GM18526 (cell line): ENCODE results near the gene EML1.

Source experiments
- POLR2A ChIP-seq: IDR thresholded peaks from 3 replicates; pipeline ENCODE4 v1.6.1; 2011; ENCODE audit not compliant: insufficient read length; ENCODE audit errors: extremely low read depth

EML1 gene

DNA sequence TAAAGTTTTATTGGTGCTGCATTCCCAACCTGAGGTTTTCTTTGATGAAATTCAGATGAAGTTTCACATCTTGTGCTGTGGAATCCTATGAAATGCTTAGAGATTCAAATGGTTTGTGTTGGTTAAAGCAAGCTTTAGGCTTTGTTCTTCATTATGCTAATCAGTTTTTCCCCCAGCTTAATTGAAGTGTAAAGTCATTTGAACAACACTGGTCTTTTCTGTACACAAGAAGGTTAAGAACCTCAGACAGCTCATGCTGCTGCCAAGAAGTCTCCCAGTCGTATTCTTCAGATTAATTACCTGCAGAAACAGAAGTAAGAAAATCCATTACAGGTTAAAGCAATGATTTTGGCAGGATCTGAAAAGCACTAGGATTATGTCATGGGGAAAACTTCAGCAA is 48.9 kb downstream of the EML1 start:
- no peak for TF ChIP-seq POLR2A

GRCh38 chr14:99846808-99847207 is 53.6 kb downstream of the EML1 start:
- no peak for TF ChIP-seq POLR2A

DNA sequence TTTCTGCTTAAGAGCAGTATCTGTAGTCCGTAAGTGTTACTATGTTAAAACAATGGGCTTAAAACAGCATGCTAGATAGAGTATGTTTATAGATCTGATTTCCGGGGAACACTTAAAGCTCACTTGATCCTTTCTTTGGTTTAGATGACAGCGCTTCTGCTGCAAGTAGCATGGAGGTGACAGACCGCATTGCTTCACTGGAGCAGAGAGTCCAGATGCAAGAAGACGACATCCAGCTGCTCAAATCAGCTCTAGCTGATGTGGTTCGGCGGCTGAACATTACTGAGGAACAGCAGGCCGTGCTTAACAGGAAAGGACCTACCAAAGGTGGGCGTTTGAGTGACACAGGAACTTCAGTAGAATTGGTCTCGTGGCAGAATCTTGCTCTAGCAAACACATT is 57.5 kb downstream of the EML1 start:
- no peak for TF ChIP-seq POLR2A

DNA sequence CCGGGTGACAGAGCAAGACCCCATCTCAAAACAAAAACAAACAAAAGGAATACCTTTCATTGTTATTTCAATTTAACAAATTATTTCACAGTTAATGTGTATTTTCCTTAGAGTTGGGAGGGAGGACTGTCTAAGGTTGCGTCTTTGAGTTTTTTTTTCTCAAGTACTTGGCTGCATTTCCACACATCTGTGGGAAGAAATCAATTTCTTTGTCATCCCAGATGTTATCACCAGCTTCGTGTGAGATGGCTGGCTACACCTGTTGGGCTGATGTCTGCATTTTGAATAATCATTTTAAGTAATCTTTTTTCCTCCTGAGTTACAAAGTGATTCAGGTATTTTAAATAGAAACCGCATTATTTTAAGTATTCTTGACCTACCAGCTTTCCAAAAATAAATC is 59.4 kb downstream of the EML1 start:
- TF ChIP-seq POLR2A: no peak

- no peak for TF ChIP-seq POLR2A
Observed at GRCh38 chr14:99853206-99853605, 60.0 kb downstream of the EML1 start.

- TF ChIP-seq POLR2A: no peak
Observed at GRCh38 chr14:99854831-99855230, 61.6 kb downstream of the EML1 start.

DNA sequence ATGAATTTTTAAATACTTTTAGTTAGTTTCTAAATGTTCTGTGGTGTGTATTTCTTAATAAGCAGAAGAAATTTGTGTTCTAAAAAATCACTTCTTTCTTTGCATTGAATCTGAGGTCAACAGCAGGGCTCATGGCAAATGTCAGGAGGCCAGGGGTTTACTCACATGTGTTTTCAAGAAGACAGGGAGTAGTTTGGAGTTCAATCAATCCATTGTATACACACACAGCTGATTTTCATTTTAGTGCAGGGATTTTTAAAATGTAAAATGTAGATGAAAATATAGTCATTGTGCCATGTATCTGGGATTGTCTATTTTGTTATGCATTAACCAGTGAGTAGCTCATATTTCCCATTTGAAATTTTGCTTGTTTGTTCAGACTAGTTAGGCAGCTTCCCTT is 62.1 kb downstream of the EML1 start:
- TF ChIP-seq POLR2A: no peak

DNA sequence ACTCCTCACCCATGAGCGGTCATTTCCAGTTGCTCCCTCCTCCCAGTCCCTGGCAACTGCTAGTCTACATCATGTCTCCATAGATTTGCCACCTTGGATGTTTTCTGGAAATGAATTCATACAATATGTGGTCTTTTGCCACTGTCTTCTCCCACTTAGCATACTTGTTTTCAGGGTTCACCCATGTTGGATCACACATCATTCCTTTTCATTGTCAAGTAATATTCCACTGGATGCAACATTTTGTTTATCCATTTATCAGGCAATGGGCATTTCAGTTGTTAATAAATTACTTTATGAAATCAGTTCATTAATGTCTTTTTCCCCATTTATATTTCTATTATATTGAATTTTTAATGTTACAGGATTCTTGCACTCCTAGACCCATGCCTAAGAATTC is 64.3 kb downstream of the EML1 start:
- no peak for TF ChIP-seq POLR2A

DNA sequence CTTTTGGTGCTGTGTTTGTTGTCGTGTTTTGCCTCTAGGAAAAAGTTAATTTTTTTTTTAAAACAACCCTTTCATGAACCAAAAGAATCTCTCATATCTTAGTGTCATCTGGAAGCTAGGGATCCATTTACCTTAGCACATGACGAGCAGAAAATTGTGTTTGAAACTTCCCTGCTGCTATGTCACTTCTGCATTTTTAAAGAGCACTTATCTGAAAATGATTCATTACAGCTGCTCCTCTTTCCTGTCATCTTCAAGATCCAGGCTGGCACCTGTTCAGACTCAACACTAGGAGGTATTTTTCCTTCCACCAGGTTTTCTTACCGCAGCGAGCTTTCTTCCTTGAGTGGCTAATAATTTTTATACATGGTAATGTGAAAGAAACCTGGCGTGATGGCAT is 67.0 kb downstream of the EML1 start:
- TF ChIP-seq POLR2A: no peak

DNA sequence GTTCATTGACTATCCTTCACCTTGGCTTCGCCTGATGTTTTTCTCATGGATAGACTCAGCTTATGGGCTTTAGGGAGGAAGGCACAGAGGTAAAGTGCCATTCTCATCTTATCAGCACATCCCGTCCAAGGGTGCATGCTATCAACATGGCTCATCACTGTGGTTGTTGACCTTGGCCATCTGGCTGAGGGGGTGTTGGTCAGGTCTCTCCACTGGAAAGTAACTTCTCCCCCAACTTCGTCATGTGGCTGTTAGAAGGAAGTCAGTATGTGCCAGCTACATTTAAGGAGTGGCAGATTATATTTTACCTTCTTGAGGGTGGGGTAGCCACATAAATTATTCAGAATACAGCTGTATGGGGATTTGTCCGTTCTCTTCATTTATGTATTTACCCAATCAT is 68.9 kb downstream of the EML1 start:
- TF ChIP-seq POLR2A: no peak

DNA sequence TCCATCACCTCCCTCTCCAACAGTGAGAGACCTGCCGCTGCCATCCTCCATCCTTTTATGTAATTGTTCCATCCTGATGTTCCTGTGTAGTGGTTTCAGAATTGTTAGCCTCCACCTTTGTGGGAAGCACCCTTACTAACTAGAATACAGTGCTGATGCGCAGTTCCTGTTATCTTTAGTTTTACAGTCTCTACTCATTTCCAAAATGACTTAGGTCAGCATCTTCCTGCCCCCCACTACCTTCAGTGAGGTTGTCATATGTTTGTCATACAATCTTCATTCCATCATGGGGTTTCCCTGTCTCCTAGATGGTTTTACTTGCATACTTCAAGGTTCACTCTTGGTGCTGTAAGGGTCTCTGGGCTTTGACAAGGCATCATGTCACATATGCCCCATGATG is 69.8 kb downstream of the EML1 start:
- no peak for TF ChIP-seq POLR2A

- TF ChIP-seq POLR2A: no peak
Observed at GRCh38 chr14:99865408-99865807, 72.2 kb downstream of the EML1 start.

DNA sequence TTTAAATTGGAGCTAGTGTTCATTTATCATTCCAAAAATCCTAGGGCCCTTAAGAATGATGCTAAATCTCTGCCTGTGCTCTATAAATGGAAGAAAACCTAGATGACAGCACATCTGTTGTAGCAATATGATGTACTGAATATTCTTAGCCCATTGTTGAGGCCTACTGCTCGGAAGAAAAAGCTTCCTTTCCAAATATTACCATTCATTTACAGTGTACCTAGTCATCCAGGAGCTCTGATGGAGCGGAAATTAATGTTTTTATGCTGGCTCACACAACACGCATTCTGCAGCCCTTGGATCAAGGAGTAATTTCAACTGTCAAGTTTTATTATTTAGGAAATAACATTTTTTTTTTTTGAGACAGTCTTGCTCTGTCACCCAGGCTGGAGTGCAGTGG is 77.4 kb downstream of the EML1 start:
- no peak for TF ChIP-seq POLR2A

DNA sequence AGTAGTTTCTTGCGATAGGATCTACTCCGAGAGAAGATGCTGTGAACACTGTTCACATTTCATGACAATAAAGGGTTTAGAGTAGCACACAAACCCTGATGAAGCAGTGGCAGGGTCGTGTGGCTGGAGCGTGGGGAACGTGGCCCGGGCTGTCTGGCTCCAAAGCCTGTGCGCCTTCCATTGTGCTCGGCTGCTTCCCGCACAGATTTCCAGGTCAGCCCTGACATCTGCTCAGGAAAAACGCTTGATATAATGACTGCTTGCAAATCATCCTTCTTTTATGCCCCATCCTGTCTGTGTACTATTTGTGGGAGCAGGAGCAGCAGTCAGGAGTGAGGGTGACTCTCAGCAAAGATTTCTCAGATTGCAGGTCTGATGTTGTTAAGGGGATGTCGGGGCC is 78.6 kb downstream of the EML1 start:
- no peak for TF ChIP-seq POLR2A

GRCh38 chr14:99872786-99873440 is 79.7 kb downstream of the EML1 start:
- no peak for TF ChIP-seq POLR2A

- no peak for TF ChIP-seq POLR2A
Observed at GRCh38 chr14:99873653-99874052, 80.4 kb downstream of the EML1 start.

- no peak for TF ChIP-seq POLR2A
Observed at GRCh38 chr14:99874306-99874705, 81.1 kb downstream of the EML1 start.

- no peak for TF ChIP-seq POLR2A
Observed at GRCh38 chr14:99875421-99875820, 82.2 kb downstream of the EML1 start.

- no peak for TF ChIP-seq POLR2A
Observed at GRCh38 chr14:99875836-99876235, 82.6 kb downstream of the EML1 start.
